CD4-positive, CD25-positive, alpha-beta regulatory T cell (primary cell): Measurements from ENCODE around the gene EPHX1. TPM values are rescaled to one million over a fixed set of nuclear protein-coding genes. Genes with fewer than 3 reads are reported as not detected.

Source experiments
- ATAC-seq, 2 donors: fragments of 150-1000 bp; cut with Tn5 transposase; one replicate each; pipeline ENCODE4 v1.10.0; 2021; ENCODE audit warnings: low read depth in 2 of 2, moderate number of reproducible peaks in 2 of 2, moderate library complexity in 1 of 2
- DNase-seq, 3 donors: peaks; one replicate each; pipeline versions ENCODE4 v3.0.0 to v3.0.0-alpha.2; 2012 to 2022; ENCODE audit warnings: mixed read lengths in 1 of 3
- H3K27ac ChIP-seq: one replicate; pipeline ENCODE4 v1.7.0; 2013; ENCODE audit warnings: mild to moderate bottlenecking, low read length; ENCODE audit not compliant: insufficient read depth, poor library complexity, severe bottlenecking
- H3K27me3 ChIP-seq: one replicate; pipeline ENCODE4 v1.7.0; 2013; ENCODE audit warnings: low read length; ENCODE audit not compliant: control insufficient read depth, insufficient read depth
- H3K36me3 ChIP-seq: one replicate; pipeline ENCODE4 v1.7.0; 2013; ENCODE audit warnings: mild to moderate bottlenecking, low read length, moderate library complexity; ENCODE audit not compliant: control insufficient read depth, insufficient read depth
- H3K4me1 ChIP-seq: 2 replicates; pipeline ENCODE4 v1.7.0; 2013; ENCODE audit warnings: mild to moderate bottlenecking, low read length; ENCODE audit not compliant: insufficient read depth, control insufficient read depth, poor library complexity, severe bottlenecking
- H3K4me3 ChIP-seq: one replicate; pipeline ENCODE4 v1.7.0; 2013; ENCODE audit warnings: low read depth, mild to moderate bottlenecking, low read length, moderate library complexity
- H3K9me3 ChIP-seq, 2 experiments: 1 replicate in 1 of 2; 2 replicates in 1 of 2; pipeline ENCODE4 v1.7.0; 2013; ENCODE audit warnings: low read length in 2 of 2, mild to moderate bottlenecking in 1 of 2, moderate library complexity in 1 of 2; ENCODE audit not compliant: control insufficient read depth in 2 of 2
- H3K27ac Mint-ChIP-seq, 3 donors: one replicate each; pipeline ENCODE4 v1.8.0; 2020 to 2022; ENCODE audit warnings: mild to moderate bottlenecking in 3 of 3, mixed read lengths in 3 of 3, moderate library complexity in 2 of 3
- H3K27me3 Mint-ChIP-seq: one replicate; pipeline ENCODE4 v1.8.0; 2022; ENCODE audit warnings: mild to moderate bottlenecking, mixed read lengths
- H3K36me3 Mint-ChIP-seq: one replicate; pipeline ENCODE4 v1.8.0; 2020; ENCODE audit warnings: mixed read lengths
- H3K4me1 Mint-ChIP-seq, 4 donors: one replicate each; pipeline ENCODE4 v1.8.0; 2020 to 2022; ENCODE audit warnings: mixed read lengths in 4 of 4, mild to moderate bottlenecking in 1 of 4
- H3K4me3 Mint-ChIP-seq, 4 donors: one replicate each; pipeline ENCODE4 v1.8.0; 2020 to 2022; ENCODE audit warnings: mild to moderate bottlenecking in 4 of 4, mixed read lengths in 4 of 4, moderate library complexity in 3 of 4
- H3K9me3 Mint-ChIP-seq, 7 donors: one replicate each; pipeline ENCODE4 v1.8.0; 2020 to 2022; ENCODE audit warnings: mixed read lengths in 7 of 7, mild to moderate bottlenecking in 3 of 7, moderate library complexity in 2 of 7
- polyA plus RNA-seq, 4 donors: library from polyadenylated mRNA; unstranded; fragments of 300-500 nt; fragmentation: Illumina TruSeq; gene quantifications; one replicate each; pipeline ENCODE4 v1.2.3, GENCODE V29; 2021
- total RNA-seq: library from RNA; stranded (reverse); gene quantifications from one replicate; pipeline ENCODE4 v1.2.3, GENCODE V29; 2022

The EPHX1 gene
- total and polyA plus RNA-seq, 5 donors from 2014 or later, result 0.11 to 0.62 (median 0.45) TPM; not detected in 1

GRCh38 chr1:225822655-225823403, 12.9 kb downstream of the EPHX1 start:
- Histone ChIP-seq H3K4me3 (no peak overlapping the region), H3K27me3 (peaks cover 3% of the 10 kb centered on the region), H3K27ac (no peak overlapping the region), H3K9me3 (no peaks in the 10 kb centered on the region), H3K36me3 (no peaks in the 10 kb centered on the region), H3K4me1 (no peaks in the 10 kb centered on the region)
- Mint-ChIP-seq H3K27me3 (peaks cover 13% of the 10 kb centered on the region), H3K36me3 (no peaks in the 10 kb centered on the region), H3K4me1 (no peaks in the 10 kb centered on the region), H3K27ac (no peak overlapping the region), H3K9me3 (no peaks in the 10 kb centered on the region), H3K4me3 (no peak overlapping the region)
- DNase-seq (no peak), ATAC-seq (no peak)

- Mint-ChIP-seq H3K9me3 (no peaks in the 10 kb centered on the region), H3K36me3 (no peaks in the 10 kb centered on the region), H3K4me3 (no peak overlapping the region), H3K27me3 (peaks cover 4% of the 10 kb centered on the region), H3K27ac (no peak overlapping the region), H3K4me1 (no peaks in the 10 kb centered on the region)
- DNase-seq (no peak), ATAC-seq (no peak)
- Histone ChIP-seq H3K27ac (no peak overlapping the region), H3K36me3 (no peaks in the 10 kb centered on the region), H3K27me3 (peaks cover 3% of the 10 kb centered on the region), H3K9me3 (no peaks in the 10 kb centered on the region), H3K4me1 (no peaks in the 10 kb centered on the region), H3K4me3 (no peak overlapping the region)
Observed at GRCh38 chr1:225823811-225824261, 13.9 kb downstream of the EPHX1 start.

GRCh38 chr1:225824533-225824941, 14.6 kb downstream of the EPHX1 start:
- no peak for ATAC-seq
- Mint-ChIP-seq H3K27me3 (peaks cover 4% of the 10 kb centered on the region), H3K4me1 (no peaks in the 10 kb centered on the region), H3K27ac (no peak overlapping the region), H3K9me3 (no peaks in the 10 kb centered on the region), H3K4me3 (no peak overlapping the region), H3K36me3 (no peaks in the 10 kb centered on the region)
- no peak overlapping the region for H3K27ac ChIP-seq
- no peaks in the 10 kb centered on the region for H3K9me3 ChIP-seq
- no peak for DNase-seq
- no peak overlapping the region for H3K4me3 ChIP-seq
- H3K36me3 ChIP-seq, result no peaks in the 10 kb centered on the region
- H3K27me3 ChIP-seq, result peaks cover 3% of the 10 kb centered on the region
- H3K4me1 ChIP-seq, result no peaks in the 10 kb centered on the region

- Mint-ChIP-seq H3K27me3 (peaks cover 4% of the 10 kb centered on the region), H3K27ac (no peak overlapping the region), H3K4me1 (no peaks in the 10 kb centered on the region), H3K4me3 (no peak overlapping the region), H3K9me3 (no peaks in the 10 kb centered on the region), H3K36me3 (no peaks in the 10 kb centered on the region)
- Histone ChIP-seq H3K9me3 (no peaks in the 10 kb centered on the region), H3K27me3 (peaks cover 3% of the 10 kb centered on the region), H3K4me3 (no peak overlapping the region), H3K27ac (no peak overlapping the region), H3K4me1 (no peaks in the 10 kb centered on the region), H3K36me3 (no peaks in the 10 kb centered on the region)
- no peak for DNase-seq
- ATAC-seq, result no peak
Observed at GRCh38 chr1:225825078-225825477, 15.2 kb downstream of the EPHX1 start.

- Mint-ChIP-seq H3K36me3 (no peaks in the 10 kb centered on the region), H3K27ac (no peak overlapping the region), H3K27me3 (peaks cover 4% of the 10 kb centered on the region), H3K9me3 (no peaks in the 10 kb centered on the region), H3K4me3 (no peak overlapping the region), H3K4me1 (no peaks in the 10 kb centered on the region)
- peaks cover 3% of the 10 kb centered on the region for H3K27me3 ChIP-seq
- no peaks in the 10 kb centered on the region for H3K4me1 ChIP-seq
- H3K9me3 ChIP-seq, result no peaks in the 10 kb centered on the region
- ATAC-seq (no peak), DNase-seq (no peak)
- no peak overlapping the region for H3K4me3 ChIP-seq
- no peaks in the 10 kb centered on the region for H3K36me3 ChIP-seq
- H3K27ac ChIP-seq, result no peak overlapping the region
Observed at GRCh38 chr1:225825607-225826007, 15.7 kb downstream of the EPHX1 start.

GRCh38 chr1:225827076-225827475, 17.2 kb downstream of the EPHX1 start:
- no peaks in the 10 kb centered on the region for H3K9me3 ChIP-seq
- ATAC-seq (no peak), DNase-seq (no peak)
- Mint-ChIP-seq H3K27me3 (peaks cover 4% of the 10 kb centered on the region), H3K27ac (no peak overlapping the region), H3K36me3 (no peaks in the 10 kb centered on the region), H3K9me3 (no peaks in the 10 kb centered on the region), H3K4me1 (peaks cover 0 to 4% (median 0%) of the 10 kb centered on the region in 4 donors), H3K4me3 (no peak overlapping the region)
- H3K27me3 ChIP-seq, result peaks cover 3% of the 10 kb centered on the region
- H3K4me1 ChIP-seq, result no peaks in the 10 kb centered on the region
- no peak overlapping the region for H3K27ac ChIP-seq
- no peak overlapping the region for H3K4me3 ChIP-seq
- no peaks in the 10 kb centered on the region for H3K36me3 ChIP-seq

- Mint-ChIP-seq H3K4me1 (peaks cover 0 to 4% (median 0%) of the 10 kb centered on the region in 4 donors), H3K27ac (peak overlapping the region in 1 of 3 donors; percentile 38), H3K27me3 (peaks cover 4% of the 10 kb centered on the region), H3K9me3 (no peaks in the 10 kb centered on the region), H3K36me3 (no peaks in the 10 kb centered on the region), H3K4me3 (no peak overlapping the region)
- H3K9me3 ChIP-seq, result no peaks in the 10 kb centered on the region
- no peak for ATAC-seq
- no peaks in the 10 kb centered on the region for H3K4me1 ChIP-seq
- H3K4me3 ChIP-seq, result no peak overlapping the region
- H3K27ac ChIP-seq, result no peak overlapping the region
- no peaks in the 10 kb centered on the region for H3K27me3 ChIP-seq
- DNase-seq, result no peak
- no peaks in the 10 kb centered on the region for H3K36me3 ChIP-seq
Observed at GRCh38 chr1:225828706-225829345, 18.9 kb downstream of the EPHX1 start.

- Histone ChIP-seq H3K4me1 (no peaks in the 10 kb centered on the region), H3K36me3 (no peaks in the 10 kb centered on the region), H3K9me3 (no peaks in the 10 kb centered on the region), H3K27me3 (no peaks in the 10 kb centered on the region), H3K4me3 (no peak overlapping the region), H3K27ac (no peak overlapping the region)
- Mint-ChIP-seq H3K27ac (no peak overlapping the region), H3K9me3 (no peaks in the 10 kb centered on the region), H3K4me1 (peaks cover 0 to 8% (median 0%) of the 10 kb centered on the region in 4 donors), H3K4me3 (no peak overlapping the region), H3K27me3 (no peaks in the 10 kb centered on the region), H3K36me3 (no peaks in the 10 kb centered on the region)
- DNase-seq, result no peak
- no peak for ATAC-seq
Observed at GRCh38 chr1:225830841-225831240, 20.9 kb downstream of the EPHX1 start.
